CD4-positive, alpha-beta T cell treated with Interleukin-1 beta for 1 hour (primary cell): ENCODE results near the gene POLR2B.
"Not testable (repeated sequence)": the region's sequence is repeated elsewhere in the genome, so short reads cannot be mapped to it uniquely, and the experiment has no call there.

Experiments used
- DNase-seq, 2 donors: peaks; one replicate each; pipeline ENCODE4 v3.0.0-alpha.2; 2020 to 2022

The POLR2B gene

GRCh38 chr4:56978750-56979303, at the start of gene POLR2B:
POLR2B (plus strand) TSS chr4:56978896; CDS start chr4:56978986, 90 bp downstream.
- peak; percentile 90 to 91 for DNase-seq

- DNase-seq = no peak
Observed at GRCh38 chr4:56930638-56931037, 48.1 kb upstream of the POLR2B start.

- DNase-seq = no peak
Observed at GRCh38 chr4:56931924-56932323, 46.8 kb upstream of the POLR2B start.

- DNase-seq = no peak
Observed at GRCh38 chr4:56937262-56937661, 41.4 kb upstream of the POLR2B start.

- DNase-seq = not testable (repeated sequence)
Observed at GRCh38 chr4:56939826-56940225, 38.9 kb upstream of the POLR2B start.

- no peak for DNase-seq
Observed at GRCh38 chr4:56940403-56940802, 38.3 kb upstream of the POLR2B start.

- no peak for DNase-seq
Observed at GRCh38 chr4:56940971-56941370, 37.7 kb upstream of the POLR2B start.

GRCh38 chr4:56941403-56941802, 37.3 kb upstream of the POLR2B start:
- no peak for DNase-seq

GRCh38 chr4:56953680-56954520, 24.8 kb upstream of the POLR2B start:
- DNase-seq = no peak

- peak in 1 of 2 donors; percentile 55 for DNase-seq
Observed at GRCh38 chr4:56958111-56958517, 20.6 kb upstream of the POLR2B start.

- DNase-seq = no peak
Observed at GRCh38 chr4:56959100-56959499, 19.6 kb upstream of the POLR2B start.

GRCh38 chr4:56961107-56961500, 17.6 kb upstream of the POLR2B start:
- DNase-seq = no peak

- no peak for DNase-seq
Observed at GRCh38 chr4:56971383-56971782, 7.3 kb upstream of the POLR2B start.

GRCh38 chr4:56972389-56972788, 6.3 kb upstream of the POLR2B start:
- no peak for DNase-seq

- no peak for DNase-seq
Observed at GRCh38 chr4:56972809-56973208, 5.9 kb upstream of the POLR2B start.

GRCh38 chr4:56973336-56973735, 5.4 kb upstream of the POLR2B start:
- DNase-seq = no peak

GRCh38 chr4:56976283-56976836, 2.3 kb upstream of the POLR2B start:
- DNase-seq = no peak

GRCh38 chr4:56976837-56977320, 1.8 kb upstream of the POLR2B start:
- peak; percentile 49 to 54 for DNase-seq

GRCh38 chr4:56977321-56978012, 1.2 kb upstream of the POLR2B start, which contains the start of gene NOA1:
NOA1 (minus strand) TSS chr4:56977606; CDS start chr4:56977585, 21 bp downstream.
- DNase-seq = peak; percentile 98 to 99

- DNase-seq = peak; percentile 33 to 48
Observed at GRCh38 chr4:56979421-56980072, 851 bp downstream of the POLR2B start.

- DNase-seq = no peak
Observed at GRCh38 chr4:56981795-56982201, 3.1 kb downstream of the POLR2B start.

- no peak for DNase-seq
Observed at GRCh38 chr4:56986192-56986591, 7.5 kb downstream of the POLR2B start.

GRCh38 chr4:56986952-56987351, 8.3 kb downstream of the POLR2B start:
- no peak for DNase-seq
